K562 (cell line): ENCODE measurements around the gene USP32.

ENCODE experiments used
- EP300 ChIP-seq: IDR thresholded peaks from 2 replicates; pipeline ENCODE4 v1.6.1; 2012; ENCODE audit warnings: low read length, improper control_type of control experiment
- FOXA1 ChIP-seq: fragments of 450-650 bp; IDR thresholded peaks from 2 replicates; pipeline ENCODE4 v1.6.1; 2016; ENCODE audit warnings: mild to moderate bottlenecking, borderline replicate concordance
- TRIM28 ChIP-seq: fragments of 450-650 bp; IDR thresholded peaks from 2 replicates; pipeline ENCODE4 v1.6.1; 2017
- TF ChIP-seq, protein P1 (sequence below): sonication (generic); formaldehyde crosslinking; IDR thresholded peaks from 2 replicates; pipeline ENCODE4 v1.8.1; 2022; ENCODE audit warnings: missing genetic modification reagents
- TF ChIP-seq, protein P2 (sequence below): fragments of 450-650 bp; IDR thresholded peaks from 2 replicates; pipeline ENCODE4 v1.6.1; 2016

DNA sequence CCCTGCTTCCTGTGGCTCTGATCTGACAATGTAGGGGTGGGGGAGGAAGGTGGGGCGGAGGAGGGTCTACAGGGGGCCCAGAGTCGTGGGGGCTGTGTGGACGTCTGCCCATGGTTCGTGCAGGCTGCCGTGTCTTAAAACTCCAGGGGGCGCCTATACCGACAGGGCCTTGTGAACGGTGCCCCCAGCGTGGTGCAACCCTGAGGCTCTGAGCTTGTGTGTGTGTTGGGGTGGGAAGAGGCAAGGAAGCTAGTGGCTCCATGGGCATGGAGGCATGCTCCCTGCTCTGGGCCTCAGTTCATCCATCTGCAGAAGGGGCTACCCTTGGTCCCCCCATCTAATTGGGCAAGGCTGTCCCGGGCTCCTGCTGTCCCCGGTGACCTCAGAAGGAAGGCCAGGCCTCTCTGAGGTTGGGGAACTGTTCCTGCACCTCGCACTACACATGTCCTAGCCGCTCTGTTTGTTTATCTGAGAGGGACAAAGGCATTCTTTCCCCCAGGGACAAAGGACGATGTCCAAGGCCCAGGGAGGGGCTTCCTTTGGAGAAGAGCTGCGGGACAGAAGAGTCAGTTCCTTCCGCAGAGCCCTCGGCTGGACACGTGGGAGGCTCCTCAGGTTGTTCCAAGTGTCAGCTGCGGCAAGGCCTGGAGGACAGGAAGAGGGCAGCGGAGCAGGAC is 228.7 kb downstream of the USP32 start:
- TF ChIP-seq, protein P1, sequence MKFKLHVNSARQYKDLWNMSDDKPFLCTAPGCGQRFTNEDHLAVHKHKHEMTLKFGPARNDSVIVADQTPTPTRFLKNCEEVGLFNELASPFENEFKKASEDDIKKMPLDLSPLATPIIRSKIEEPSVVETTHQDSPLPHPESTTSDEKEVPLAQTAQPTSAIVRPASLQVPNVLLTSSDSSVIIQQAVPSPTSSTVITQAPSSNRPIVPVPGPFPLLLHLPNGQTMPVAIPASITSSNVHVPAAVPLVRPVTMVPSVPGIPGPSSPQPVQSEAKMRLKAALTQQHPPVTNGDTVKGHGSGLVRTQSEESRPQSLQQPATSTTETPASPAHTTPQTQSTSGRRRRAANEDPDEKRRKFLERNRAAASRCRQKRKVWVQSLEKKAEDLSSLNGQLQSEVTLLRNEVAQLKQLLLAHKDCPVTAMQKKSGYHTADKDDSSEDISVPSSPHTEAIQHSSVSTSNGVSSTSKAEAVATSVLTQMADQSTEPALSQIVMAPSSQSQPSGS (CRISPR knock-in tag), result no peak
- TF ChIP-seq, protein P2, sequence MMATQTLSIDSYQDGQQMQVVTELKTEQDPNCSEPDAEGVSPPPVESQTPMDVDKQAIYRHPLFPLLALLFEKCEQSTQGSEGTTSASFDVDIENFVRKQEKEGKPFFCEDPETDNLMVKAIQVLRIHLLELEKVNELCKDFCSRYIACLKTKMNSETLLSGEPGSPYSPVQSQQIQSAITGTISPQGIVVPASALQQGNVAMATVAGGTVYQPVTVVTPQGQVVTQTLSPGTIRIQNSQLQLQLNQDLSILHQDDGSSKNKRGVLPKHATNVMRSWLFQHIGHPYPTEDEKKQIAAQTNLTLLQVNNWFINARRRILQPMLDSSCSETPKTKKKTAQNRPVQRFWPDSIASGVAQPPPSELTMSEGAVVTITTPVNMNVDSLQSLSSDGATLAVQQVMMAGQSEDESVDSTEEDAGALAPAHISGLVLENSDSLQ, result no peak
- TF ChIP-seq TRIM28 (no peak), FOXA1 (no peak), EP300 (no peak)
